Astrocyte of the cerebellum (primary cell): Measurements from ENCODE around the gene ANTKMT.

Source experiments
- DNase-seq: peaks from one replicate; pipeline ENCODE4 v3.0.0-alpha.2; 2011; ENCODE audit warnings: low read depth
- H3K4me3 ChIP-seq: 2 replicates; pipeline ENCODE4 v1.5.1; 2011; ENCODE audit warnings: mild to moderate bottlenecking, low read depth, low read length, moderate library complexity
- CTCF ChIP-seq: IDR thresholded peaks from 2 replicates; pipeline ENCODE4 v1.5.1; 2012; ENCODE audit warnings: low read length, low read depth, moderate library complexity, mild to moderate bottlenecking; ENCODE audit errors: missing control alignments
- in situ Hi-C: cut with HindIII; loops from 2 replicates; pipeline ENCODE4 v1.10.0; 2017; ENCODE audit warnings: low sequenced_read_pairs

Gene ANTKMT

GRCh38 chr16:761625-762513 lies 40.9 kb downstream of the ANTKMT start:
- no peak for DNase-seq
- H3K4me3 ChIP-seq, result no peak overlapping the region
- in situ Hi-C loops, result no loop called here
- no peak for TF ChIP-seq CTCF

GRCh38 chr16:762595-763268 lies 41.8 kb downstream of the ANTKMT start:
- no peak for TF ChIP-seq CTCF
- in situ Hi-C loops, result no loop called here
- no peak overlapping the region for H3K4me3 ChIP-seq
- no peak for DNase-seq

- no peak for TF ChIP-seq CTCF
- no peak for DNase-seq
- in situ Hi-C loops, result no loop called here
- H3K4me3 ChIP-seq, result no peak overlapping the region
Observed at GRCh38 chr16:763369-764183, 42.6 kb downstream of the ANTKMT start.

GRCh38 chr16:764184-764750 lies 43.3 kb downstream of the ANTKMT start:
- H3K4me3 ChIP-seq, result no peak overlapping the region
- TF ChIP-seq CTCF, result no peak
- no peak for DNase-seq
- in situ Hi-C loops, result no loop called here

- DNase-seq, result no peak
- TF ChIP-seq CTCF, result no peak
- in situ Hi-C loops, result no loop called here
- no peak overlapping the region for H3K4me3 ChIP-seq
Observed at GRCh38 chr16:764848-765487, 44.0 kb downstream of the ANTKMT start.
